GM21619 (cell line): ENCODE results near the gene LILRB3.
A peak's percentile ranks its signal among the peaks of the same experiment; 100 is the strongest.

Source experiments
- ATAC-seq: cut with Tn5 transposase; IDR thresholded peaks from one replicate; pipeline ENCODE4 v1.9.1; 2021; ENCODE audit not compliant: unreplicated experiment

LILRB3 gene

DNA sequence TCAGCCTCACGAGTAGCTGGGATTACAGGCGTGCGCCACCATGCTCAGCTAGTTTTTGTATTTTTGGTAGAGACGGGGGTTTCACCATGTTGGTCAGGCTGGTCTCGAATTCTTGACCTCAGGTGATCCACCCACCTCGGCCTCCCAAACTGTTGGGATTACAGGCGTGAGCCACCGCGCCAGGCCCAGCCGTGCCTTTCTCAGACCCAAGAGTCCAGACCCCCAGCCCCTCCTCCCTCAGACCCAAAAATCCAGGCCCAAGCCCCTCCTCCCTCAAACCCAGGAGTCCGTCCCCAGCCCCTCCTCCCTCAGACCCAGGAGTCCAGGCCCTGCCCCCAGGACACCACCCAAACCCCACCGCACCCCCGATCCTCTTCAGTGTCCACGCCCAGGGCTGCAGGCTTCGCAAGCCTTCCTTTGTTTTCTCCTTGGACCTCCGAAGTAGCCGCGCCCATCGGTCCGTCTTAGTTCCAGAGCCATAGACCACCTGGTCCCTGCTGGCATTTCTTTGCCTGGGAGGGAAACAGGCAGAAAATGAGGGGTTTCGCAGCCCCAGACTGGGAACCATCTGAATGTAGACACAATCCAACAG is 53.6 kb downstream of the LILRB3 start:
- ATAC-seq: no peak

DNA sequence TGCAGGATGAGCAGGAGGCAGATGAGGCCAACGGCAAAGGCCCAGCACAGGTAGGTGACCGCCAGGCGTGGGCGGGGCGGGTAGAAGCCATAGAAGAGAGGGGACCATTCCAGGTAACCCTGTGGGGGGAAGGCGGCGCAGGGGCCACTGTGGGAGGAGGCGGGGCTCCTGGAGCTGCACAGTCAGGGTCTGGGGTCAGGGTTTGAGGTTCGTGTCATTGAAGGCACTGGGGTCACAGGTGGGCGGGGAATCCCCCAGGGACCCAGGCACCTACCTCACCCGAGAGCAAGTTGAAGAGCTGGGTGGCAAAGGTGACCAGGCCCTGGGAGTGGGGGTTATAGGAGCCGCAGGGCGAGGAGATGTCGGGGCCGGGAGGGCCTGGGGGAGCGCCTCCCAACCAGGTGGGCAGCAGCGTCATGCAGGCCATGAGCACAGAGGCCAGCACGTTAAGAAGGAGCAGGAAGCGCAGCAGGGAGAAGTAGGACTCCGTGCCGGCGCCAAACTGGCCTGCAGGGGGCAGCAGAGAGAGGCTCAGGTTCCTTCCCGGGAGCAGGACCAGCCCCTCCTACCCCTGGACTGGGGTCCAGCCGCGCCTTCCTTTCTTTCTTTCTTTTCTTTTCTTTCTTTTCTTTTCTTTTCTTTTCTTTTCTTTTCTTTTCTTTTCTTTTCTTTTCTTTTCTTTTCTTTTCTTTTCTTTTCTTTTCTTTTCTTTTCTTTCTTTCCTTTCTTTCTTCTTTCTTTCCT is 54.5 kb downstream of the LILRB3 start:
- peak; percentile 61 for ATAC-seq
